GM21447 (cell line): Measurements from ENCODE around the gene RAB29.
A peak's percentile ranks its signal among the peaks of the same experiment; 100 is the strongest.
"Not testable (repeated sequence)": the region's sequence is repeated elsewhere in the genome, so short reads cannot be mapped to it uniquely, and the experiment has no call there.

Experiments used
- ATAC-seq: cut with Tn5 transposase; IDR thresholded peaks from one replicate; pipeline ENCODE4 v1.9.1; 2021; ENCODE audit not compliant: unreplicated experiment

RAB29 gene, protein sequence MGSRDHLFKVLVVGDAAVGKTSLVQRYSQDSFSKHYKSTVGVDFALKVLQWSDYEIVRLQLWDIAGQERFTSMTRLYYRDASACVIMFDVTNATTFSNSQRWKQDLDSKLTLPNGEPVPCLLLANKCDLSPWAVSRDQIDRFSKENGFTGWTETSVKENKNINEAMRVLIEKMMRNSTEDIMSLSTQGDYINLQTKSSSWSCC

DNA sequence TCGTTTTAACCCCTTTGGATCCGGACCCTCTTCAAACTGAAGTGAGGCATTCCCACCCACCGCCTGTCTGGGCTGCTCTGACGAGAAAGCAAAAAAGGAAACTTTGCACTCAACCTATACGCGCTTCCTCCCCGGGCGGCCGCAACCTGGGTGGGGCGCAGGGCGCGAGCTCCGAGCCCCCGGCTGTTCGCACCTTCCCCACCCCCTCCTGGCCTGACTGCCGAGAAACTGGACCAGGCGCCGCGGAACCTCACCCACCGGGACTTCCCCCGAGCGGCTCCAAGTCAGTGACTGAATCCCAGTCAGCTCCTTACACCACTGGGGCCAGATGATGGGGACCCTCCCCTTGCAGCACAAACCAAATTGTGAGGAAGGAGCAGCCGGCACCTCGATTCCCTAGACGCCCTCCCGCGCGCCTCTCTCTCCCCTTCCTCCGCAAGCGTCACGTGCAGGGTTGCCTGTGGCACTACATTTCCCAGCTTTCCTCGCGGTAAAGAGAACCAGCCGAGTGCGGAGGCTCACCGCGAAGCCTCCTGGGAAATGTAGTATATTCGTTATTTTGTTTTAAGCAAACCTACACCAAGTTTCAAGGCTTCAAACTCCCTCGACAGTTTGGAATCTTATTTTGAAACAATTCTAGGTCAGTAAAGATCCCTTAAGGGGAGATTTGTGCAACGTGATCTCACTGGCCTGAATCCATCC, at the start of gene RAB29:
TSS of gene RAB29 (minus strand) at position 468 of the 702 bp plus-strand sequence. CDS start 526 bp downstream, outside the sequence.
- ATAC-seq, result peak; percentile 77

DNA sequence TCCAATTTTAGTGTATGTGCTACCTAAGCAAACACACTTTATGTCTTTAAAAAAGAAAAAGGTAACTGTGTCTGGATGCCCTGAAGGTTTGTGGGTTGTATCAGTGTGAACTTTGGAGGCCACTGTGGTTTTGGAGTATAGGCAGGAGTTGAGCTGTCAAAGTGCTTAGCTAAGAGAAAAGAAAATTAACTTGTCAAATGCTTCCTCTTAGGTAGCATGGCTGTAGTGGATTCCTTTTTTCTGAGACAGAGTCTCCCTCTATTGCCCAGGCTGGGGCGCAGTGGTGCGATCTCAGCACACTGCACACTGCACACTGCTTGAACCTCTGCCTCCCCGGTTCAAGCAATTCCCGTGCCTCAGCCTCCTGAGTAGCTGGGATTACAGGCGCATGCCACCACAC, 48.9 kb upstream of the RAB29 start:
- ATAC-seq, result no peak

DNA sequence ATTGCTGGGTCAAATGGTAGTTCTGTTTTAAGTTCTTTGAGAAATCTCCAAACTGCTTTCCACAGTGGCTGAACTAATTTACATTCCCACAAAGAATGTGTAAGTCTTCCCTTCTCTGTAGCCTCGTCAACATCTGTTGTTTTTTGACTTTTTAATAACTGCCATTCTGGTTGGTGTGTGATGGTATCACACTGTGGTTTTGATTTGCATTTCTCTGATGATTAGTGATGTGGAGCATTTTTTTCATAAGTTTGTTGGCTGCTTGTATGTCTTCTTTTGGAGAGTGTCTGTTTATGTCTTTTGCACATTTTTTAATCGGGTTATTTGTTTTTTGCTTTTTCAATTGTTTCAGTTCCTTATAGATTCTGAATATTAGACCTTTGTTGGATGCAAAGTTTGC, 48.0 kb upstream of the RAB29 start:
- not testable (repeated sequence) for ATAC-seq

- ATAC-seq, result no peak
Measured at GRCh38 chr1:205822397-205822796, 47.1 kb upstream of the RAB29 start.

GRCh38 chr1:205817988-205818387, 42.7 kb upstream of the RAB29 start:
- no peak for ATAC-seq

DNA sequence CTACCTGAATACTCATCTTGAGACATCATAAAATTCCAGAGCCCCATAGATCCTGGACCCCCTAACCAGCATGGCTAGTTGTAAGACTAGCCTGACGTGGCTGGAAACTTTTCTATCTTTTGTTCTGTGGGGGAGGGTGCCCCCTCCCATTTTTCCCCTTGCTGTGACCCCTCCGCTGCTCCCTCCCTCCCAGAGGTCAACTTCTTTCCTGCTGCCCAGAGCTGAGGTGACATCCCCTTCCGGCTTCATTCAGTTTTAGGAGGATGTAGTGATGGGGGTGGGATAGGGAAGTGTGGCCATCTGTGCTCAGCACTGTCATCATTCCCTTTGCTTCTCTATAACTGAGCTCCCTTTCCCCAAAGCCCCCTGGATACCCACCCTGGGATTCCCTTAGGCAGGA, 42.1 kb upstream of the RAB29 start:
- no peak for ATAC-seq

- ATAC-seq, result no peak
Measured at GRCh38 chr1:205813755-205814058, 38.4 kb upstream of the RAB29 start.

DNA sequence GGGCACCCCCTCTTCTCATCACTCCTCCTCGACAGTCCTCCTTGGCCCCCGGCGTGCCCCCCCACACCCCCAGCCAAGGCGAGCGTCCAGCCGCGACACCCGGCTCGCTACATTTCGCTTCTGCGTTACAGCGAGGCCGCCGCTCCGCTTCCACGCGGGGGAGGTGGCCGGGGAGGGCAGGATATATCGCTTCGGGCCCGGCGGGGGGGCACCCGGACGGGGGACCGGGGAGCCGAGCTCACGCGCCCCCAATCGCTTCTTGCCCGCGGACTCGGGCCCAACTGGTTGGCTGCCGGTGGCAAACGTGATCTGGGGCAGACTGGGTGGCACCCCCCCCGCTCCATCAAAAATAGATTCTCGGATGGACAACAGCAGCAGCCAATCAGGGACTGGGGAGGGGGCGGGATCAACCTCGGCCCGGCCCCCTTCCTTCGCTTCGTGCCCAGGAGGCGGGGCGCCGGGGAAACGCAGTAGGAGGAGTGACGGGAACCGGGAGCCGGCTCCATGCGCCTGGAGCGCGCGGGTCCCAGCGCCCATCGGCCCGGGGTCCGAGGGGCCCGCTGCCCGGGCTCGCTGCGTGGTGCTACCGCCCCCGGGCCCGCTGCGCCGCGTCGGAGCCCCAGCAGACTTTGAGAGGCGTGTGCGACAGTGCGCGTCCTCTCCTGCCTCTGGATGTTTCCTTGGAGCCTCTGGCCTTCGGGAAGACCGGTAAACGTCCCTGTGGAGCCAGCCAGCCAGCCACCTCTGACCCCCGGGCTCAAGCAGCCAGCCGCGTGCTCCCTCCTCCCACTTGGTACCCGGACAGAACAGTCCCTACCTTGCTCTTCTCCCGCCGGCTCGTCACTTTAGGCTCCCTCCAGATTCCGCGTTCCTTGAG, 37.8 kb upstream of the RAB29 start, which contains the start of gene SLC41A1:
TSS of gene SLC41A1 (minus strand) at position 321 of the 877 bp plus-strand sequence. CDS start 2,757 bp downstream, outside the sequence.
- peak; percentile 95 for ATAC-seq

GRCh38 chr1:205812271-205812877, 37.1 kb upstream of the RAB29 start:
- peak; percentile 8 for ATAC-seq

- no peak for ATAC-seq
Measured at GRCh38 chr1:205811660-205812059, 36.4 kb upstream of the RAB29 start.

GRCh38 chr1:205810448-205811157, 35.3 kb upstream of the RAB29 start:
- no peak for ATAC-seq

DNA sequence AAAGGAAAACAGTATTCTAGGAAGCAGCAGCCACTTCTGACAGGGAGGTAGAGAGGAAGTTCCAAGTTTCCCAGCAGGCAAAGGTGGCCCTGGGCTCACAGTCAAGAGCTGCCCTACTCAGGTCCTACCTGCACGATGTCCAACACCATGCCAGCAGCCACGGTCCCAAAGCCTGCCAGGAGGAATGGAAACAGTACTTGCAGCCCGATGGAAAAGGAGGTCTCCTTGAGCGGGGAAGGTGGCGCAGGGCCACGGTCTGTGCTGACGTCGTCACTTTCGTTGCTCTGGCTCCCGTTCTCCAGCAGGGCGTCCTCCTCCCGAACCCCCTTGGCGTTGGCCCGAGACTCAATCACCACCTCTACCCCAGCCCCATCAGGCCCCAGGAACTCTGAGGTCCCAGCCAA, 34.7 kb upstream of the RAB29 start:
- ATAC-seq, result no peak

DNA sequence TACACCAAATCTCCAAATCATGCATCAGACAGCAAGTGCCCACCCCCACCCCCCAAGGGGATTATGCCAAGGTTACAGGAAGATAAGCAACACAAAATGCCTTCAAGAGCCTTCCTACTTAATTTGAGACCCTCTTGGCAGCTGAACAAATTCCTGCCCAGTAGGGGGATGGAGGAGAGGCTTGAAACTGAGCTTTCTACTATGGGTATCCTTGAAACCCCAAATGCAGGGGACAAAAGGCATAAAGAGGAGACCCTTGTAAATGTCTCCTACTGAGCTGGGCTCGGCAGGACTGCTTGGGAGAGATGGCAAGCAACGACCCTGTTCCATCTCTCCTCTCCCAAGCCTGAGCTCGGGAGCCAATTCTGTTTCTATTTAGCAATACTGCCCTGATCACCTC, 34.2 kb upstream of the RAB29 start:
- ATAC-seq, result no peak

DNA sequence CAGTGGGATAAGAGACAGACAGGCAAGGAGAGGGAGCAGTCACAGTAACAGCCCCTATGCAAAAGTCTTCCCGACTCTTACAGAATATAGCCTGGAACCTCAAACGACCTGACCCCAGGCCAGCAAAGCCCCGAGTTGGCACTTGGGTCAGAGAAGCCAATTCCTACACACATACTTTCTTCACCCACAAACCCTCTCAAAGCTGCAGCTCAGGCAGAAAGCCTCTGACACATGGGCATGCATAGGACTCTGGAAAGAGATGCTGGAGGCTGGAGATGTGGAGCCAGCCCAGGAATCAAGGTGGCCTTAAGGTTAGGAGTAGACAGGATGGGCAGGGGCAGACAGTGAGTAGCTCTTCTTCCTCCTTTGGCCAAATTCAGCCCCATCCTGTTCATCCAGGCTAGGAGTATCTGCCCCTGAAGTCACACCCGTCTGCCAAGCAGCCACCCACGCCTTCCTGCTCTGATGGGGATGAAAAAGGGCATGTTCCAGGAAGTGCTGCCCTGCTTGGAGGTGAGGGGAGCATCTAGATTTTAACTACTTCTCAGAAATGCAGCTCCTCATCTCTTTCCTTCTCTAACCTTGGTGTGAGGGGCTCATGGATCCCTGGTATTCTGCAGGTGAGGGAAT, 29.9 kb upstream of the RAB29 start:
- no peak for ATAC-seq

DNA sequence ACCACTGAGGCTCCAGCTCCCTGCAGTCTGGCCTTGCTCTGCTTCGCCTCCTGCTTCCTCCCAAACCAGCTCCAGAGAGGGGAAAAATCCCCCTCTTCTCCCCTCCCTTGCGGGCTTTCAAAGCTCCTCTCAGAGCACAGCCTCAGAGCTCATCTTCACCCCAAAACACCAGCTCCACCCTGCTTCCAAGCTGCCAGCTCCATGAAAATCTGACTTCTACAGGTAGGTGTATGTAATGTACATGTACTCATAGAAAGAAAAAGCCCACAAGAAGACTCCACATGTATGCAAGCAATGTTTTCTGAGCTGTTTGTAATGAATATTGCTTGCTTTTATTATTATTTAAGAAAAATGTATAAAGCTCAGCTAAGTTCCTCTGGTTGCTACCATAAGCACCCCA, 29.3 kb upstream of the RAB29 start:
- ATAC-seq, result no peak

DNA sequence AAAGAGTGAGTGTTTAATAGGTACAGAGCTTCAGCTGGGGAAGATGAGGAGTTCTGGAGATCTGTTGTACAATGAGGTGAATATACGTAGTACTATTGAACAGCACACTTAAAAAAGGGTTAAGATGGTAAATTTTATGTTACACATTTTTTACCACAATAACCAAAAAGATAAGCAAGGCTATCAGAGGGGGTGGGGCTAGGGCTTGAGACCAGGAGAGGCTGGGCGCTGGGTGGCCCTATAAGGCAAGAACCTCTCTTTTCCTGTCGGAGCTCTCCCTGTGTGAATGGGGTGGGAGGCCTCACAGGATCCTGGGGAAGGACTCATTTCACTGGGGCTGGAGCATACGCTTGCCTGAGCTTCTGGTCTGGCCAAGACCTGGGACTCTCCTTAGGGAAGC, 28.7 kb upstream of the RAB29 start:
- ATAC-seq, result no peak

DNA sequence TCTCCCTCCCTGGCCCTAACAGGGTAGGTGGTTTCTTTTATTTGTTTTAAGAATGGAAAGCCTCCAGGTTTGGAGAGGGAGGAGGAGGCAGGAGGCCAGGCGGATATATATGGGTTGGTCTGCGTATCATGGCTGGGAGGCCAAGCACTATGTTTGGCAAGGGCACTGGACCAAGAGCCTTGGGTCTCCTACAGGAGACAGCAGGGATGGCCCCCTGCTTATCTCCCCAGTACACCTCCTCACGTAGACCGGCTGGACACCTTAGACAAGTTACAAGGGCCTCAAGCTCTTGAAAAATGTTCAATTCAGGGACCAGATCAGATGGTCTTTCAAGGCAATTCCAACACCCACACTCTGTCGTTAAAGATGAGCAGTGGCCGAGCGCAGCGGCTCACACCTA, 26.8 kb upstream of the RAB29 start:
- ATAC-seq, result no peak

DNA sequence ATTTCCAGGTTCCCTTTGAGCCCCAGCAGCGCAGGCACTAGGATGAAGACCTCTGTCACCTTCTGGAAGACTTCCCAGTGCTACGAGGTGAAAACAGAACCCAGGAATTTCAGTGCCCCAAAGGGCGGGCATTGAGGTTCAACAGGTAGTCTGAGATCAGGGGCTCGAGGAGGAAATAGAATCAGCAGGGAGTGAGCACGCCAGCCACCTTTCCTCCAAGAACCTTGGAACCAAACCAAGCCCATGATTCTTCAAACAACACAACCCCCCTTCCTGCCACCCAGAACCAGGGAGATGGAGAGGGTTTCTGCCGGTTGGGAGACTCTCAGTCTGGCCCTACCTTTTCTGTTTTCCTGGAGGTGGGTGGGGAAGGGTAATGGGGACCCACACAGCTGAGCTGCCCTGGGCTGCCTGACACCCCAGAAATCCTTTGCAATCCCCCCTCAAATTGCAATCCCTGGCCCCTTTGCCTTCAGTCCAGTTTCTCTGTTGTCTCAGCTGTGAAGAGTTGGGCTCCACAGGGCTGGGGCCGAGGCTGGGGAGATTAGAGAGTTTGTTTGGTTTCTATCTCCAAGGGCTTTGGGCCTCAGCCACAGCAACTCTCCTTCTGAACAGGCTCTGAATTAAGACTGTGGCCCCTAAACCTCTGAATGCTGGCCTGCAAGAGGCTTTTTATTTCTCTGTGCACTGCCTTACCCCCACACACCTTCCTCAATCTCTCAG, 25.9 kb upstream of the RAB29 start:
- ATAC-seq, result no peak

- no peak for ATAC-seq
Measured at GRCh38 chr1:205800427-205800826, 25.1 kb upstream of the RAB29 start.

DNA sequence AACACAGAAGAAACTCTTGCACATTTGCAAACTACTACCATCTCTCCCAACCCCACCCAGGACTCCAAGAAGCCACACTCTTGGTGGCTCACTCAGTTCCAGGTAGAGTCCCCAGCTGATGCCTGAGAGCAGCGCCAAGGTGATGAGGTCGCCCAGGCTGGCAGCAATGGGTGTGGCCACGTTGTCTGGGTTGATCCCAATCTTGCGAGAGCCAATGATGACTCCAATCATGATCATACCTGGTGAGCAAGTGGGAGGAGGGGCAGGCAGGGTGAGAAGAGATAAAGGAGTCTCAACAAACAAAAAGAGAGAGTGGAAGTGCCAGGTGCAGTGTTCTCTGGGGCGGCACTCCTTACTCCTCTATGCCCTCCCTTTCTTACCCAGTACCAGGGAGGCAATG, 23.3 kb upstream of the RAB29 start:
- ATAC-seq, result no peak
